GM23338 (cell line): ENCODE measurements around the gene PIMREG.

Experiments
- CREB1 ChIP-seq: fragments of 250-450 bp; sonication (Bioruptor Pico); IDR thresholded peaks from 2 replicates; pipeline ENCODE4 v1.5.0; 2020; ENCODE audit warnings: low read depth, mild to moderate bottlenecking, moderate library complexity
- EZH2 ChIP-seq: fragments of 200-600 bp; sonication (generic); IDR thresholded peaks from one replicate; pipeline ENCODE4 v1.8.0; 2017; ENCODE audit warnings: antibody characterized with exemption, mild to moderate bottlenecking, low read depth; ENCODE audit not compliant: unreplicated experiment
- EZH2phosphoT487 ChIP-seq: fragments of 200-600 bp; sonication (generic); IDR thresholded peaks from one replicate; pipeline ENCODE4 v1.8.1; 2018; ENCODE audit warnings: antibody characterized with exemption; ENCODE audit not compliant: unreplicated experiment
- POLR2AphosphoS5 ChIP-seq: IDR thresholded peaks from 2 replicates; pipeline ENCODE4 v1.6.1; 2016; ENCODE audit warnings: antibody characterized with exemption, low read depth
- TF ChIP-seq, protein P1 (sequence below), 2 experiments: fragments of 200-600 bp in 1 of 2; sonication (generic) in 1 of 2; conservative IDR thresholded peaks; 2 replicates each; pipeline versions ENCODE4 v1.5.1 to v1.6.1; 2016 to 2017; ENCODE audit warnings: antibody characterized with exemption in 2 of 2, low read depth in 2 of 2, mild to moderate bottlenecking in 2 of 2, moderate library complexity in 1 of 2
- TF ChIP-seq, protein P2 (sequence below): IDR thresholded peaks from one replicate; pipeline ENCODE4 v1.6.1; 2018; ENCODE audit warnings: antibody characterized with exemption; ENCODE audit not compliant: unreplicated experiment
- TF ChIP-seq, protein P3 (sequence below): IDR thresholded peaks from 2 replicates; pipeline ENCODE4 v1.6.1; 2016; ENCODE audit warnings: antibody characterized with exemption

DNA sequence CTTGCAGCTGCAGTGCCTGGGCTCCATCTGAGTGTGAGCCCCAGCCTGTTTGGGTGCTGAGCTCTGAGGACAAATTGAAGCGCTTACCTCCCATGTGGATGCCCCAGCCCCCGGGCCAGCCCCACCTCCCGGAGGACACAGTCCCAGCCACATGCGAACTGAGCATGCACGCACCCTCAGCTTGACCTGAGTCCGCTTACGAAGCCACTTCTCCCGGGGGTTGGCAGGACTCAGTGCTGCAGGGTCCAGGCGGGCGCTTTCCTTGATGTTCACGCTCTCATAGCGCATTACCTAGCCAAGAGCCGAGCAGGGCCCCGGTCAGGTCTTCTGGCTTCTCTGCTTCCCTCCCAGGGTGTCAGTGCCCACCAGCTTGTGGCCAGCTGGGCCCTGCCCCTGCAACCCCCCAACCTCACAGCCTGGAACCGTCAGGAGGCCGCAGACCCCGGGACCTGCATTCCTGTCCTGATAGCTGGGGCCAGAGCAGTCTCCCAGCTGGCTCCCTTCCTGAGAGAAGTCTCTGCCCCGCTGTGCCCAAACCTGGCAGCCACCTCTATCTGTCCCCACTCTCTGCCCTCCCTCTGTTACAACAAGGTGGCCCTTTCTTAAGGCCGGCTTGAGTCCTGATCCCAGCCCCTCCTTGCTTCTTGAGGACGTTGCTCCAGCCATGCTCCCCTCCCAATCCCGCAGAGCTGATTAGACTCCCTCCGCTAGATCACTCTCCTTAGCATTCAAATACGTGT lies 24.0 kb downstream of the PIMREG start:
- TF ChIP-seq, protein P1, sequence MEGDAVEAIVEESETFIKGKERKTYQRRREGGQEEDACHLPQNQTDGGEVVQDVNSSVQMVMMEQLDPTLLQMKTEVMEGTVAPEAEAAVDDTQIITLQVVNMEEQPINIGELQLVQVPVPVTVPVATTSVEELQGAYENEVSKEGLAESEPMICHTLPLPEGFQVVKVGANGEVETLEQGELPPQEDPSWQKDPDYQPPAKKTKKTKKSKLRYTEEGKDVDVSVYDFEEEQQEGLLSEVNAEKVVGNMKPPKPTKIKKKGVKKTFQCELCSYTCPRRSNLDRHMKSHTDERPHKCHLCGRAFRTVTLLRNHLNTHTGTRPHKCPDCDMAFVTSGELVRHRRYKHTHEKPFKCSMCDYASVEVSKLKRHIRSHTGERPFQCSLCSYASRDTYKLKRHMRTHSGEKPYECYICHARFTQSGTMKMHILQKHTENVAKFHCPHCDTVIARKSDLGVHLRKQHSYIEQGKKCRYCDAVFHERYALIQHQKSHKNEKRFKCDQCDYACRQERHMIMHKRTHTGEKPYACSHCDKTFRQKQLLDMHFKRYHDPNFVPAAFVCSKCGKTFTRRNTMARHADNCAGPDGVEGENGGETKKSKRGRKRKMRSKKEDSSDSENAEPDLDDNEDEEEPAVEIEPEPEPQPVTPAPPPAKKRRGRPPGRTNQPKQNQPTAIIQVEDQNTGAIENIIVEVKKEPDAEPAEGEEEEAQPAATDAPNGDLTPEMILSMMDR (conservative IDR thresholded peaks at IDR 0.05; ENCODE audit: low read depth in 2 of 2), result no peak
- TF ChIP-seq EZH2, result no peak
- TF ChIP-seq, protein P2, sequence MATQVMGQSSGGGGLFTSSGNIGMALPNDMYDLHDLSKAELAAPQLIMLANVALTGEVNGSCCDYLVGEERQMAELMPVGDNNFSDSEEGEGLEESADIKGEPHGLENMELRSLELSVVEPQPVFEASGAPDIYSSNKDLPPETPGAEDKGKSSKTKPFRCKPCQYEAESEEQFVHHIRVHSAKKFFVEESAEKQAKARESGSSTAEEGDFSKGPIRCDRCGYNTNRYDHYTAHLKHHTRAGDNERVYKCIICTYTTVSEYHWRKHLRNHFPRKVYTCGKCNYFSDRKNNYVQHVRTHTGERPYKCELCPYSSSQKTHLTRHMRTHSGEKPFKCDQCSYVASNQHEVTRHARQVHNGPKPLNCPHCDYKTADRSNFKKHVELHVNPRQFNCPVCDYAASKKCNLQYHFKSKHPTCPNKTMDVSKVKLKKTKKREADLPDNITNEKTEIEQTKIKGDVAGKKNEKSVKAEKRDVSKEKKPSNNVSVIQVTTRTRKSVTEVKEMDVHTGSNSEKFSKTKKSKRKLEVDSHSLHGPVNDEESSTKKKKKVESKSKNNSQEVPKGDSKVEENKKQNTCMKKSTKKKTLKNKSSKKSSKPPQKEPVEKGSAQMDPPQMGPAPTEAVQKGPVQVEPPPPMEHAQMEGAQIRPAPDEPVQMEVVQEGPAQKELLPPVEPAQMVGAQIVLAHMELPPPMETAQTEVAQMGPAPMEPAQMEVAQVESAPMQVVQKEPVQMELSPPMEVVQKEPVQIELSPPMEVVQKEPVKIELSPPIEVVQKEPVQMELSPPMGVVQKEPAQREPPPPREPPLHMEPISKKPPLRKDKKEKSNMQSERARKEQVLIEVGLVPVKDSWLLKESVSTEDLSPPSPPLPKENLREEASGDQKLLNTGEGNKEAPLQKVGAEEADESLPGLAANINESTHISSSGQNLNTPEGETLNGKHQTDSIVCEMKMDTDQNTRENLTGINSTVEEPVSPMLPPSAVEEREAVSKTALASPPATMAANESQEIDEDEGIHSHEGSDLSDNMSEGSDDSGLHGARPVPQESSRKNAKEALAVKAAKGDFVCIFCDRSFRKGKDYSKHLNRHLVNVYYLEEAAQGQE, result no peak
- no peak for TF ChIP-seq EZH2phosphoT487
- no peak for TF ChIP-seq CREB1 (CRISPR knock-in tag)
- TF ChIP-seq, protein P3, sequence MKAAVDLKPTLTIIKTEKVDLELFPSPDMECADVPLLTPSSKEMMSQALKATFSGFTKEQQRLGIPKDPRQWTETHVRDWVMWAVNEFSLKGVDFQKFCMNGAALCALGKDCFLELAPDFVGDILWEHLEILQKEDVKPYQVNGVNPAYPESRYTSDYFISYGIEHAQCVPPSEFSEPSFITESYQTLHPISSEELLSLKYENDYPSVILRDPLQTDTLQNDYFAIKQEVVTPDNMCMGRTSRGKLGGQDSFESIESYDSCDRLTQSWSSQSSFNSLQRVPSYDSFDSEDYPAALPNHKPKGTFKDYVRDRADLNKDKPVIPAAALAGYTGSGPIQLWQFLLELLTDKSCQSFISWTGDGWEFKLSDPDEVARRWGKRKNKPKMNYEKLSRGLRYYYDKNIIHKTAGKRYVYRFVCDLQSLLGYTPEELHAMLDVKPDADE, result no peak
- TF ChIP-seq POLR2AphosphoS5, result no peak
